HepG2 (cell line): Measurements from ENCODE around the gene NTRK2. TPM values are rescaled to one million over a fixed set of nuclear protein-coding genes. Genes with fewer than 3 reads are reported as not detected.

Experiments used
- ATAC-seq: fragments of 200-7000 bp; cut with Tn5 transposase; 3 replicates; pipeline ENCODE4 v1.9.1; 2020; ENCODE audit warnings: mild to moderate bottlenecking, moderate library complexity
- BruUV-seq: library from RNA; stranded (reverse); fragments of 400-500 nt; replicated peaks from 2 replicates; lab custom pipeline; 2021; lab: Mats Ljungman, UMichigan
- CTCF ChIA-PET: fragments of 300-600 bp; formaldehyde crosslinking; extraction: SDS; loops from one replicate; lab custom pipeline; 2021; ENCODE audit warnings: low total read pairs, inconsistent platforms, low intra/inter-chr PET ratio; lab: Yijun Ruan, JAX
- POLR2A ChIA-PET: fragments of 350-600 bp; sonication (Branson Sonifier 250); formaldehyde crosslinking; loops from one replicate; lab custom pipeline; 2020; ENCODE audit warnings: antibody characterized with exemption, inconsistent platforms; lab: Yijun Ruan, JAX
- DNase-seq: peaks from one replicate; pipeline ENCODE4 v3.0.0-alpha.2; 2015; ENCODE audit warnings: low spot score
- FAIRE-seq: peaks from 3 replicates; lab custom pipeline; 2011; peaks lifted over from hg19 to GRCh38; lab: Jason Lieb, UNC
- H2AFZ ChIP-seq: one replicate; pipeline ENCODE4 v1.6.1; 2011; ENCODE audit warnings: low read length, inconsistent platforms
- H3K27ac ChIP-seq: fragments of 300-600 bp; 3 replicates; pipeline ENCODE4 v1.8.0; 2011; ENCODE audit warnings: mixed run types, mild to moderate bottlenecking, mixed read lengths, low read length, inconsistent platforms; ENCODE audit not compliant: insufficient read depth; ENCODE audit errors: extremely low read length
- H3K27me3 ChIP-seq, 2 experiments: fragments of 200-600 bp in 1 of 2; 2 replicates in 1 of 2; 3 replicates in 1 of 2; pipeline versions ENCODE4 v1.6.0 to v1.8.0; 2011; ENCODE audit warnings: low read length in 2 of 2, mild to moderate bottlenecking in 2 of 2, moderate library complexity in 2 of 2, inconsistent platforms in 1 of 2; ENCODE audit not compliant: insufficient read depth in 2 of 2, control insufficient read depth in 1 of 2
- H3K36me3 ChIP-seq, 2 experiments: fragments of 200-600 bp in 1 of 2; replicated peaks in 1 of 2; 2 replicates in 1 of 2; 3 replicates in 1 of 2; pipeline versions ENCODE4 v1.5.1 to v1.8.0; 2011; ENCODE audit warnings: low read length in 2 of 2, inconsistent platforms in 1 of 2; ENCODE audit not compliant: insufficient read depth in 2 of 2, control insufficient read depth in 1 of 2
- H3K4me1 ChIP-seq: 2 replicates; pipeline ENCODE4 v1.5.1; 2012; ENCODE audit warnings: low read length, inconsistent platforms; ENCODE audit not compliant: insufficient read depth
- H3K4me2 ChIP-seq: 2 replicates; pipeline ENCODE4 v1.6.0; 2011; ENCODE audit warnings: low read depth, low read length, inconsistent platforms
- H3K4me3 ChIP-seq, 3 experiments: fragments of 200-600 bp in 1 of 3; sonication (generic), shearing (Covaris generic) in 1 of 3; replicated peaks in 1 of 3; 2 replicates each; pipeline ENCODE4 v1.5.1; 2011 to 2016; ENCODE audit warnings: low read length in 3 of 3, inconsistent platforms in 2 of 3, low read depth in 2 of 3, mild to moderate bottlenecking in 2 of 3, control low read depth in 1 of 3, mixed read lengths in 1 of 3; ENCODE audit not compliant: insufficient read depth in 1 of 3
- H3K79me2 ChIP-seq: one replicate; pipeline ENCODE4 v1.6.1; 2011; ENCODE audit warnings: low read length, inconsistent platforms; ENCODE audit not compliant: insufficient read depth
- H3K9ac ChIP-seq: 2 replicates; pipeline ENCODE4 v1.6.0; 2011; ENCODE audit warnings: mild to moderate bottlenecking, low read depth, low read length, inconsistent platforms; ENCODE audit not compliant: insufficient read depth
- H3K9me3 ChIP-seq: 2 replicates; pipeline ENCODE4 v1.5.1; 2012; ENCODE audit warnings: mild to moderate bottlenecking, low read length
- H4K20me1 ChIP-seq: 2 replicates; pipeline ENCODE4 v1.6.0; 2011; ENCODE audit warnings: inconsistent platforms, mild to moderate bottlenecking, low read length, moderate library complexity; ENCODE audit not compliant: insufficient read depth
- FOSL1 ChIP-seq: sonication (generic); formaldehyde crosslinking; IDR thresholded peaks from 2 replicates; pipeline ENCODE4 v1.9.0; 2021; ENCODE audit warnings: missing genetic modification reagents, borderline replicate concordance
- GATAD1 ChIP-seq: IDR thresholded peaks from 2 replicates; pipeline ENCODE4 v1.6.1; 2016; ENCODE audit warnings: missing genetic modification reagents, missing compliant biosample characterization
- KAT2B ChIP-seq: fragments of 150-350 bp; IDR thresholded peaks from 2 replicates; pipeline ENCODE4 v1.6.1; 2014; ENCODE audit warnings: low read depth, low read length, borderline replicate concordance
- KLF13 ChIP-seq: sonication (generic); formaldehyde crosslinking; IDR thresholded peaks from 2 replicates; pipeline ENCODE4 v1.4.0; 2020; ENCODE audit warnings: mild to moderate bottlenecking, missing genetic modification reagents
- NFIB ChIP-seq: sonication (generic); formaldehyde crosslinking; IDR thresholded peaks from 2 replicates; pipeline ENCODE4 v1.9.0; 2021; ENCODE audit warnings: missing genetic modification reagents, mild to moderate bottlenecking, borderline replicate concordance
- ZBTB21 ChIP-seq: sonication (generic); formaldehyde crosslinking; IDR thresholded peaks from 2 replicates; pipeline ENCODE4 v1.4.0; 2020; ENCODE audit warnings: missing genetic modification reagents
- ZFAT ChIP-seq: sonication (generic); formaldehyde crosslinking; conservative IDR thresholded peaks from 2 replicates; pipeline ENCODE4 v1.8.1; 2023; ENCODE audit warnings: missing genetic modification reagents, inconsistent platforms
- ZNF33A ChIP-seq: sonication (generic); formaldehyde crosslinking; IDR thresholded peaks from 2 replicates; pipeline ENCODE4 v1.5.1; 2020; ENCODE audit warnings: missing genetic modification reagents, mild to moderate bottlenecking, moderate library complexity, borderline replicate concordance
- ZNF383 ChIP-seq: sonication (generic); formaldehyde crosslinking; IDR thresholded peaks from 2 replicates; pipeline ENCODE4 v1.4.0; 2020; ENCODE audit warnings: missing genetic modification reagents, mild to moderate bottlenecking, borderline replicate concordance
- ZNF766 ChIP-seq: sonication (generic); formaldehyde crosslinking; IDR thresholded peaks from 2 replicates; pipeline ENCODE4 v1.5.0; 2020; ENCODE audit warnings: missing genetic modification reagents, borderline replicate concordance
- WGBS: methylation state at CpG from one replicate; pipeline ENCODE4 v1.1.6; 2017; ENCODE audit warnings: low lambda C conversion rate; 5-methylcytosine and 5-hydroxymethylcytosine counted together
- in situ Hi-C: cut with HindIII; loops from 2 replicates; pipeline ENCODE4 v1.10.0; 2017; ENCODE audit warnings: low pct_unique_long_range_greater_than_20kb; ENCODE audit not compliant: extremely low pct_ligation_motif_present
- intact Hi-C: fragments of 100-400 bp; cut with micrococcal nuclease; formaldehyde crosslinking; loops from one replicate; pipeline ENCODE4 v1.10.0; 2022; ENCODE audit not compliant: unreplicated experiment
- polyA plus RNA-seq, 8 experiments: library from polyadenylated mRNA; depleted of rRNA in 3 of 8; stranded (reverse) in 7 of 8; unstranded in 1 of 8; fragments of >200 nt; fragmentation: Illumina TruSeq in 4 of 8; extraction: Trizol in 4 of 8; gene quantifications; 2 replicates each; pipeline versions ENCODE4 v1.2.1 to v1.2.3, GENCODE V29; 2011 to 2016; ENCODE audit warnings: low read depth in 4 of 8, missing spikeins in 1 of 8, mixed read lengths in 1 of 8; ENCODE audit not compliant: insufficient read depth in 1 of 8
- total RNA-seq, 5 experiments: library from RNA; depleted of rRNA; stranded (reverse); fragments of >200 nt; fragmentation: Illumina TruSeq; extraction: Trizol; gene quantifications; 2 replicates each; pipeline ENCODE4 v1.2.3, GENCODE V29; 2016; ENCODE audit warnings: low read depth in 1 of 5

NTRK2 gene
- total and polyA plus RNA-seq, 2 of the 13 experiments (the other 11 are each of a cell fraction or from before 2014, with no cell fraction given) = not detected

DNA sequence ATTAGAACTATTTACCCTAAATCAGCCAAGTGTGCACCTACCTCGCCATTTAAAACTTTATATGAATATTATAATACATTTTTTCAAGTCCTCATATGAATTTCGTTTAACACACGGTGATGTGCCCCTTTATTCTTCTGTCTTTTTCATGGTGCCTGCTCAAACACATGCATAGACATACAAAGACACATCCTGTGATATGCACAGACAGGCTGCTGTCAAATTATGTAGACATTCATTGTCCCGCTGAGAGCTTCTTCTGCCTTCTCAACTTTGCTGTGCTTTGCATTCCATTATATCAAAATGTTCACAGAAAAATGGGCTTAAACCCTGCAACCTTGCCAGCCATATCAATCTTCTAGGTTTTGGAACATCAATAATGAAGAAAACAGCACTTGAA lies 193.8 kb downstream of the NTRK2 start:
- no peak overlapping the region for H3K27ac ChIP-seq
- no peaks in the 10 kb centered on the region for H3K79me2 ChIP-seq
- FAIRE-seq (no peak), ATAC-seq (no peak), DNase-seq (no peak)
- no peak overlapping the region for H3K4me2 ChIP-seq
- no peak overlapping the region for H3K4me3 ChIP-seq
- intact Hi-C loops (no loop called here), in situ Hi-C loops (no loop called here)
- no TSS peak for BruUV-seq
- H3K9ac ChIP-seq = no peak overlapping the region
- CTCF ChIA-PET = no interaction called here
- no peaks in the 10 kb centered on the region for H4K20me1 ChIP-seq
- no peak overlapping the region for H2AFZ ChIP-seq
- POLR2A ChIA-PET = no interaction called here
- no peaks in the 10 kb centered on the region for H3K4me1 ChIP-seq
- no peaks in the 10 kb centered on the region for H3K9me3 ChIP-seq
- 0% methylated on average over 4 of the region's 4 CpGs for whole genome bisulfite sequencing
- H3K36me3 ChIP-seq = no peaks in the 10 kb centered on the region
- TF ChIP-seq ZNF33A (CRISPR knock-in tag) = no peak
- TF ChIP-seq GATAD1 = no peak
- 0 out of 5 replicates have a peak, but pooled peaks cover 0 to 6% of the 10 kb centered on the region in 2 experiments for H3K27me3 ChIP-seq

DNA sequence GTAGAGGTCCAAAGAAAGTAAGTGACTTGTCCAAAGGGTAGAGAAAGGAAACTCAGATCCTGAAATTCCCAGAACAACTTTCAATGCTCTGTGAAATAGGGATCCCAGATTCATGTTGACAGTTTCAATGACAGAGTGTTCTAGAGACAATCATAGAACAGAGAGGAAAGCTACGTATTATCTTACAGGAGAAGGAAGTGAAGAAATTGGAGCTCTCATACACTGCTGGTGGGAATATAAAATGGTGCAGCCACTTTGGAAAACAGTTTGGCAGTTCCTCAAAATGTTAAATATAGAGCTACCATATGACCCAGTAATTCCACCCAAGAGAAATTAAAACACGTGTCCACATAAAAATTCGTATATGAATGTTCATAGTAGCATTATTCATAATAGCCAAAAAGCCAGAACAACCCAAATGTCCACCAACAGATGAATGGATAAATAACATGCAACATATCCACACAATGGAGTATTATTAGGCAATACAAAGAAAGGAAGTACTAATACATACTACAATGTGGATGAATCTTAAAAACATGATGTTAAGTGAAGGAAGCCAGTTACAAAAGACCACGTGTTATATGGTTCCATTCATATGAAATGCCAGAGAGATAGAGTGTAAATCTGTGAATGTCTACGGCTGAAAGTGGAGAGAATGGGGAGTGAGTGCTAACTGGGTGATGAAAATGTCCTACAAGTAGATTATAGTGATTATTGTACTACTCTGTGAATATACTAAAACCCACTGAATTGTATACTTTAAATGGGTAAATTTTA lies 197.1 kb downstream of the NTRK2 start:
- 5% methylated on average over 5 of the region's 5 CpGs for WGBS
- H3K36me3 ChIP-seq = no peaks in the 10 kb centered on the region
- intact Hi-C loops = no loop called here
- FAIRE-seq (no peak), DNase-seq (no peak), ATAC-seq (no peak)
- no peak overlapping the region for H3K4me3 ChIP-seq
- H3K27ac ChIP-seq = no peak overlapping the region
- POLR2A ChIA-PET = no interaction called here
- H4K20me1 ChIP-seq = no peaks in the 10 kb centered on the region
- no peak overlapping the region for H2AFZ ChIP-seq
- H3K79me2 ChIP-seq = no peaks in the 10 kb centered on the region
- no peak overlapping the region for H3K4me2 ChIP-seq
- TF ChIP-seq ZFAT (CRISPR knock-in tag) = no peak
- TF ChIP-seq ZNF383 (CRISPR knock-in tag) = no peak
- no peak for TF ChIP-seq KAT2B
- no peak for TF ChIP-seq ZNF766
- no peak for TF ChIP-seq ZBTB21 (CRISPR knock-in tag)
- no peak for TF ChIP-seq KLF13 (CRISPR knock-in tag)
- TF ChIP-seq FOSL1 (CRISPR knock-in tag) = no peak
- no peak for TF ChIP-seq NFIB (CRISPR knock-in tag)
- no peak overlapping the region for H3K9ac ChIP-seq
- CTCF ChIA-PET = no interaction called here
- no peaks in the 10 kb centered on the region for H3K4me1 ChIP-seq
- H3K27me3 ChIP-seq = 0 out of 5 replicates have a peak, but pooled peaks cover 0 to 6% of the 10 kb centered on the region in 2 experiments
- no peaks in the 10 kb centered on the region for H3K9me3 ChIP-seq
- in situ Hi-C loops = no loop called here
- BruUV-seq = no TSS peak
